ENCODE results near the gene UNC50. TPM values are rescaled to one million over a fixed set of nuclear protein-coding genes. Genes with fewer than 3 reads are reported as not detected.

The UNC50 gene
- polyA plus RNA-seq, 1 donor from 2014 or later, result 111 TPM

DNA sequence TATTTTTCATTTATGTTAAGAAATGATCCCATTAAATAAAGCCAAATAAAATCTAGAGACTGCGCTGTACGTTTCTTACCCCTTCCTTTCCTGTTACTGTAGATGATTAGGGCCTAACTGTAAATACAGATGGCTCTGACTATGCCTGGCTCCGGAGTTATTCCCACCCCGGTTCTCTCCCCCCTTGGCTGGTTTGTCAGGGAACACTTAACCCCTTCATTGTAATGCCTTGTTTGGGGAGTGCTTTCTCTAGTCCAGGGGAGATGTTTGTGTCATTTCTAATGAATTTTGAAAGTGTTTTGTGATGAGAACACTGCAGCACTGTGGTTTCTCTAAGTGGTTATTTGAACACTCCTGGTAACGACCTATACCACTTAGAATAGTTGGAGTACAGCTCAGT is 8.8 kb downstream of the UNC50 start:
- Histone ChIP-seq H3K36me3 (ENCODE audit: insufficient read depth, low read length) (peaks cover 7% of the 10 kb centered on the region), H3K79me2 (replicated peaks; ENCODE audit: insufficient read depth, low read length) (no peaks in the 10 kb centered on the region), H3F3A (ENCODE audit: insufficient read depth, low read length, poor library complexity, severe bottlenecking) (no peaks in the 10 kb centered on the region), H3K27me3 (ENCODE audit: insufficient read depth, low read depth, low read length) (no peaks in the 10 kb centered on the region), H4K20me1 (ENCODE audit: insufficient read depth) (no peaks in the 10 kb centered on the region), H3K4me3 (ENCODE audit: low read length) (no peak overlapping the region), H3K4me2 (ENCODE audit: low read length) (no peak overlapping the region), H3K9me2 (ENCODE audit: insufficient read depth, low read length) (no peaks in the 10 kb centered on the region), H3K27ac (ENCODE audit: low read length) (no peak overlapping the region), H3K9ac (ENCODE audit: low read length) (no peak overlapping the region), H2AFZ (ENCODE audit: low read depth, low read length) (no peak overlapping the region), H3K9me3 (ENCODE audit: low read length) (no peaks in the 10 kb centered on the region)
- TF ChIP-seq, protein P1, sequence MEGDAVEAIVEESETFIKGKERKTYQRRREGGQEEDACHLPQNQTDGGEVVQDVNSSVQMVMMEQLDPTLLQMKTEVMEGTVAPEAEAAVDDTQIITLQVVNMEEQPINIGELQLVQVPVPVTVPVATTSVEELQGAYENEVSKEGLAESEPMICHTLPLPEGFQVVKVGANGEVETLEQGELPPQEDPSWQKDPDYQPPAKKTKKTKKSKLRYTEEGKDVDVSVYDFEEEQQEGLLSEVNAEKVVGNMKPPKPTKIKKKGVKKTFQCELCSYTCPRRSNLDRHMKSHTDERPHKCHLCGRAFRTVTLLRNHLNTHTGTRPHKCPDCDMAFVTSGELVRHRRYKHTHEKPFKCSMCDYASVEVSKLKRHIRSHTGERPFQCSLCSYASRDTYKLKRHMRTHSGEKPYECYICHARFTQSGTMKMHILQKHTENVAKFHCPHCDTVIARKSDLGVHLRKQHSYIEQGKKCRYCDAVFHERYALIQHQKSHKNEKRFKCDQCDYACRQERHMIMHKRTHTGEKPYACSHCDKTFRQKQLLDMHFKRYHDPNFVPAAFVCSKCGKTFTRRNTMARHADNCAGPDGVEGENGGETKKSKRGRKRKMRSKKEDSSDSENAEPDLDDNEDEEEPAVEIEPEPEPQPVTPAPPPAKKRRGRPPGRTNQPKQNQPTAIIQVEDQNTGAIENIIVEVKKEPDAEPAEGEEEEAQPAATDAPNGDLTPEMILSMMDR (IDR thresholded peaks at IDR 0.05; ENCODE audit: poor library complexity, severe bottlenecking), result no peak
- TF ChIP-seq SMC3 (conservative IDR thresholded peaks at IDR 0.05; ENCODE audit: poor library complexity) (no peak), MXI1 (conservative IDR thresholded peaks at IDR 0.05; ENCODE audit: poor library complexity, severe bottlenecking) (no peak), EZH2 (IDR thresholded peaks at IDR 0.05; ENCODE audit: borderline replicate concordance, insufficient read depth, low read length, poor library complexity, severe bottlenecking) (no peak), TAF1 (IDR thresholded peaks at IDR 0.05; ENCODE audit: low read depth) (no peak), POLR2AphosphoS5 (IDR thresholded peaks at IDR 0.05) (no peak), EP300 (conservative IDR thresholded peaks at IDR 0.05; ENCODE audit: poor library complexity, severe bottlenecking) (no peak), RAD21 (conservative IDR thresholded peaks at IDR 0.05) (no peak)
- TF ChIP-seq, protein P2, sequence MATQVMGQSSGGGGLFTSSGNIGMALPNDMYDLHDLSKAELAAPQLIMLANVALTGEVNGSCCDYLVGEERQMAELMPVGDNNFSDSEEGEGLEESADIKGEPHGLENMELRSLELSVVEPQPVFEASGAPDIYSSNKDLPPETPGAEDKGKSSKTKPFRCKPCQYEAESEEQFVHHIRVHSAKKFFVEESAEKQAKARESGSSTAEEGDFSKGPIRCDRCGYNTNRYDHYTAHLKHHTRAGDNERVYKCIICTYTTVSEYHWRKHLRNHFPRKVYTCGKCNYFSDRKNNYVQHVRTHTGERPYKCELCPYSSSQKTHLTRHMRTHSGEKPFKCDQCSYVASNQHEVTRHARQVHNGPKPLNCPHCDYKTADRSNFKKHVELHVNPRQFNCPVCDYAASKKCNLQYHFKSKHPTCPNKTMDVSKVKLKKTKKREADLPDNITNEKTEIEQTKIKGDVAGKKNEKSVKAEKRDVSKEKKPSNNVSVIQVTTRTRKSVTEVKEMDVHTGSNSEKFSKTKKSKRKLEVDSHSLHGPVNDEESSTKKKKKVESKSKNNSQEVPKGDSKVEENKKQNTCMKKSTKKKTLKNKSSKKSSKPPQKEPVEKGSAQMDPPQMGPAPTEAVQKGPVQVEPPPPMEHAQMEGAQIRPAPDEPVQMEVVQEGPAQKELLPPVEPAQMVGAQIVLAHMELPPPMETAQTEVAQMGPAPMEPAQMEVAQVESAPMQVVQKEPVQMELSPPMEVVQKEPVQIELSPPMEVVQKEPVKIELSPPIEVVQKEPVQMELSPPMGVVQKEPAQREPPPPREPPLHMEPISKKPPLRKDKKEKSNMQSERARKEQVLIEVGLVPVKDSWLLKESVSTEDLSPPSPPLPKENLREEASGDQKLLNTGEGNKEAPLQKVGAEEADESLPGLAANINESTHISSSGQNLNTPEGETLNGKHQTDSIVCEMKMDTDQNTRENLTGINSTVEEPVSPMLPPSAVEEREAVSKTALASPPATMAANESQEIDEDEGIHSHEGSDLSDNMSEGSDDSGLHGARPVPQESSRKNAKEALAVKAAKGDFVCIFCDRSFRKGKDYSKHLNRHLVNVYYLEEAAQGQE (IDR thresholded peaks at IDR 0.05; ENCODE audit: borderline replicate concordance), result no peak

DNA sequence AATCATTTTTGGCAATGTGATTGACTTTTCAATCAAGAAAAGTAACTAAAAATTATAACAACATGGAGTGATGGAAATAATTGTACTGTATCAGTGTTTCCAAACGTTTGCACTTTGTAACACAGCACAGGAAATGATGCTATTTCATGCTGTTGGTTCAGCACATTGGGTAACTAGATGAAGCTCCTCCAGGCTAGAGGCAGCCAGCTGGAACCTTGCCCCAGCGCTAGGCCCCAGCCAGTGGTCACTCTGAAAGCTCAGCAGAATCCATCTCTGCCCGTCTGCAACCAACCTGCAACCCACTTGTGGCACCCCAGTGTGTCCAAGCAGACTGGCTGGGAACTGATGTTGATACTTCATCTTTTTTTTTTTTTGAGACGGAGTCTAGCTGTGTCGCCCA is 15.3 kb downstream of the UNC50 start:
- Histone ChIP-seq H3K4me2 (ENCODE audit: low read length) (no peak overlapping the region), H2AFZ (ENCODE audit: low read depth, low read length) (no peak overlapping the region), H3K27ac (ENCODE audit: low read length) (no peak overlapping the region), H4K20me1 (ENCODE audit: insufficient read depth) (no peaks in the 10 kb centered on the region), H3K27me3 (ENCODE audit: insufficient read depth, low read depth, low read length) (no peaks in the 10 kb centered on the region), H3K36me3 (ENCODE audit: insufficient read depth, low read length) (no peaks in the 10 kb centered on the region), H3K9ac (ENCODE audit: low read length) (no peak overlapping the region), H3F3A (ENCODE audit: insufficient read depth, low read length, poor library complexity, severe bottlenecking) (no peaks in the 10 kb centered on the region), H3K4me3 (ENCODE audit: low read length) (no peak overlapping the region), H3K79me2 (replicated peaks; ENCODE audit: insufficient read depth, low read length) (no peaks in the 10 kb centered on the region), H3K9me2 (ENCODE audit: insufficient read depth, low read length) (no peaks in the 10 kb centered on the region), H3K9me3 (ENCODE audit: low read length) (no peaks in the 10 kb centered on the region)
- no peak for TF ChIP-seq RAD21 (conservative IDR thresholded peaks at IDR 0.05)
- TF ChIP-seq MXI1 (conservative IDR thresholded peaks at IDR 0.05; ENCODE audit: poor library complexity, severe bottlenecking), result no peak
- no peak for TF ChIP-seq POLR2AphosphoS5 (IDR thresholded peaks at IDR 0.05)

GRCh38 chr2:98632351-98632750 is 24.0 kb downstream of the UNC50 start:
- Histone ChIP-seq H3K79me2 (replicated peaks; ENCODE audit: insufficient read depth, low read length) (no peaks in the 10 kb centered on the region), H3F3A (ENCODE audit: insufficient read depth, low read length, poor library complexity, severe bottlenecking) (no peaks in the 10 kb centered on the region), H3K9me3 (ENCODE audit: low read length) (no peaks in the 10 kb centered on the region), H3K36me3 (ENCODE audit: insufficient read depth, low read length) (peaks cover 3% of the 10 kb centered on the region), H3K27me3 (ENCODE audit: insufficient read depth, low read depth, low read length) (no peaks in the 10 kb centered on the region), H3K9me2 (ENCODE audit: insufficient read depth, low read length) (no peaks in the 10 kb centered on the region), H3K27ac (ENCODE audit: low read length) (no peak overlapping the region), H3K9ac (ENCODE audit: low read length) (no peak overlapping the region), H4K20me1 (ENCODE audit: insufficient read depth) (no peaks in the 10 kb centered on the region), H2AFZ (ENCODE audit: low read depth, low read length) (no peak overlapping the region), H3K4me2 (ENCODE audit: low read length) (no peak overlapping the region), H3K4me3 (ENCODE audit: low read length) (no peak overlapping the region)
- TF ChIP-seq EP300 (conservative IDR thresholded peaks at IDR 0.05; ENCODE audit: poor library complexity, severe bottlenecking) (no peak), TAF1 (IDR thresholded peaks at IDR 0.05; ENCODE audit: low read depth) (no peak), RAD21 (conservative IDR thresholded peaks at IDR 0.05) (no peak), EZH2 (IDR thresholded peaks at IDR 0.05; ENCODE audit: borderline replicate concordance, insufficient read depth, low read length, poor library complexity, severe bottlenecking) (no peak), MXI1 (conservative IDR thresholded peaks at IDR 0.05; ENCODE audit: poor library complexity, severe bottlenecking) (no peak), POLR2AphosphoS5 (IDR thresholded peaks at IDR 0.05) (no peak), SMC3 (conservative IDR thresholded peaks at IDR 0.05; ENCODE audit: poor library complexity) (no peak)
- TF ChIP-seq, protein P2 (IDR thresholded peaks at IDR 0.05; ENCODE audit: borderline replicate concordance), result no peak
- TF ChIP-seq, protein P1 (IDR thresholded peaks at IDR 0.05; ENCODE audit: poor library complexity, severe bottlenecking), result no peak

All from neural cell (in vitro differentiated cells).